Calu3 (cell line): ENCODE measurements around the gene COL4A2. TPM values are rescaled to one million over a fixed set of nuclear protein-coding genes. Genes with fewer than 3 reads are reported as not detected.

Experiments used
- BruUV-seq: library from RNA; stranded (reverse); fragments of 400-500 nt; replicated peaks from 2 replicates; lab custom pipeline; 2021; lab: Mats Ljungman, UMichigan
- CTCF ChIA-PET: fragments of 300-600 bp; sonication (Branson Sonifier 250); formaldehyde crosslinking; loops from one replicate; lab custom pipeline; 2022; ENCODE audit warnings: antibody characterized with exemption; lab: Charles Lee
- DNase-seq: peaks from one replicate; pipeline ENCODE4 v3.0.0; 2022
- H3K27ac Mint-ChIP-seq: one replicate; pipeline ENCODE4 v1.8.0; 2022; ENCODE audit warnings: mixed read lengths; ENCODE audit not compliant: unreplicated experiment
- H3K27me3 Mint-ChIP-seq: one replicate; pipeline ENCODE4 v1.8.0; 2022; ENCODE audit warnings: mixed read lengths; ENCODE audit not compliant: unreplicated experiment
- H3K36me3 Mint-ChIP-seq: one replicate; pipeline ENCODE4 v1.8.0; 2022; ENCODE audit warnings: mild to moderate bottlenecking, moderate library complexity, mixed read lengths; ENCODE audit not compliant: insufficient read depth, unreplicated experiment
- H3K4me1 Mint-ChIP-seq: one replicate; pipeline ENCODE4 v1.8.0; 2022; ENCODE audit warnings: mild to moderate bottlenecking, low read depth, mixed read lengths; ENCODE audit not compliant: unreplicated experiment
- H3K4me3 Mint-ChIP-seq: one replicate; pipeline ENCODE4 v1.8.0; 2022; ENCODE audit warnings: mild to moderate bottlenecking, low read depth, moderate library complexity, mixed read lengths; ENCODE audit not compliant: unreplicated experiment
- H3K9me3 Mint-ChIP-seq: one replicate; pipeline ENCODE4 v1.8.0; 2022; ENCODE audit warnings: low read depth, mixed read lengths; ENCODE audit not compliant: unreplicated experiment
- CTCF ChIP-seq: fragments of 200-600 bp; IDR thresholded peaks from one replicate; pipeline ENCODE4 v1.8.0; 2022; ENCODE audit warnings: antibody characterized with exemption; ENCODE audit not compliant: unreplicated experiment
- intact Hi-C: fragments of 100-400 bp; cut with micrococcal nuclease; formaldehyde crosslinking; loops from one replicate; pipeline ENCODE4 v1.10.0; 2022; ENCODE audit not compliant: unreplicated experiment
- total RNA-seq: library from RNA; stranded (reverse); gene quantifications from 2 replicates; pipeline ENCODE4 v1.2.3, GENCODE V29; 2022

COL4A2 gene
- total RNA-seq, 1 experiment from 2014 or later: 0.42 TPM

DNA sequence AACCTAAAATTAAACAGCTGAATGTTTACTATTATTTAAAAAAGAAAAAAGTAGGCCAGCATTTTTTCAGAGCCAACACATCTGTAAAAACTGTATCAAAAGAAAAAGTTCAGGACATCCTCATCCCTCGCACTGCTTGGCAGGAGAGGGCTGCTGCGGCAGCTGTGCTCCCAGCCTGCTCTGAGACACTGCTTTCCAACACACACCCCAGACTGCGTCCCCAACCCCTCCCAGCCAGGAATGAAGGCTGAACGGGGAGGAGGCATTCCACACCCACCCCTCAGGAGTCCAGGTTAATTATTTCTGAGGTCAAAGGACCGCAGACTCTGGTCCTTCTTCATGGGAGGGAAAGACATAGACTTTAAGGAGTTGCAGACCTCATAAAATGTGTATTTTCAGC is 43.2 kb upstream of the COL4A2 start:
- Mint-ChIP-seq H3K36me3 (no peaks in the 10 kb centered on the region), H3K4me3 (no peak overlapping the region), H3K9me3 (peaks cover 2% of the 10 kb centered on the region), H3K27ac (no peak overlapping the region), H3K27me3 (no peaks in the 10 kb centered on the region), H3K4me1 (peaks cover 8% of the 10 kb centered on the region)
- DNase-seq: no peak
- TF ChIP-seq CTCF: no peak
- intact Hi-C loops: no loop called here
- CTCF ChIA-PET: no interaction called here
- BruUV-seq: no TSS peak

DNA sequence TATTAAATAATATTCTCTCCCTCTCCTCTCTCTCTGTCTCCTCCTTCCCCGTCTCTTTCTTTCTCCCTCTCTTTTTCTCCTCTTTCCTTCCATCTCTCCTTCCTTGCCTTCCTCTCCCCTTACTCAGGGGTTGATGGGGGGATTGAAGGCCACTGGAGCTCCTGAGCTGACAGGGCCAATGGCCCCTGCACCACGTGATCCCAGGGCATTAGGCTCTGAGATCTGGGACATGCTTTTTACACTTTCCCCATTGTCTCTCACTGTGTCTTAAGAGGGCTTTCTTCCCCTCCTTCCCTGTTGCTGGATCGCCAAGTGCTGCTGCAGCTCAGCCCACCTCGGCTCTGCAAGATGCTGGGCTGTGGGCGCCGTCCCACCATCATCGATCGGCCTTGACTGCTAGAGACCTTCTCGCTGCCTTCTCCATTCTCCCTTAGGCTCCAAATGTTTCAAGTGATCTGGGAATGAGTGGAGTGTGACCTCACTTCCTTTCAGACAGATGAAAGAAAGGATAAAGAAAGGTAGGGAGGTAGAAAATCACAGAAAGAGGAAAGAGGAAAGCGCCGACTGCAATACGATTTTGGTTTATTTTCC is 42.3 kb upstream of the COL4A2 start:
- Mint-ChIP-seq H3K9me3 (peaks cover 2% of the 10 kb centered on the region), H3K27me3 (no peaks in the 10 kb centered on the region), H3K4me1 (peaks cover 8% of the 10 kb centered on the region), H3K4me3 (no peak overlapping the region), H3K27ac (no peak overlapping the region), H3K36me3 (no peaks in the 10 kb centered on the region)
- no peak for DNase-seq
- CTCF ChIA-PET: no interaction called here
- no peak for TF ChIP-seq CTCF
- intact Hi-C loops: no loop called here
- no TSS peak for BruUV-seq

DNA sequence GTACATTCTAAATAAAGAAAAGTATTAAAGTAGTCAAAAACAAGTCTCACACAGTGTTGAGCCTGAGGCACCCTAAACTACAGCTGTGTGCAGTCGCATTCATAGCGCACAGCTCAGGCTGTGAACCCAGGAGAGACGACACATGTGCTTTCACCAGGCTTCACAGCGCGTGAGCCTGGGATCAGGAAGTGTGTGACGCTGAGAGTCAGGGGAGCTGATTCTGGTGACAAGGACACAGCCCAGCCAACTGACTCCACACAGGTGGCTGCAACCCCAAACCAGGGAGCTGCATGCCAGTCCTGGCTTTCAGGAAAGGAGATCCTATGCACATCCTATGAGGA is 41.8 kb upstream of the COL4A2 start:
- Mint-ChIP-seq H3K4me3 (no peak overlapping the region), H3K9me3 (no peaks in the 10 kb centered on the region), H3K27me3 (no peaks in the 10 kb centered on the region), H3K36me3 (no peaks in the 10 kb centered on the region), H3K4me1 (peaks cover 8% of the 10 kb centered on the region), H3K27ac (no peak overlapping the region)
- CTCF ChIA-PET: no interaction called here
- intact Hi-C loops: no loop called here
- no peak for TF ChIP-seq CTCF
- no TSS peak for BruUV-seq
- DNase-seq: no peak

DNA sequence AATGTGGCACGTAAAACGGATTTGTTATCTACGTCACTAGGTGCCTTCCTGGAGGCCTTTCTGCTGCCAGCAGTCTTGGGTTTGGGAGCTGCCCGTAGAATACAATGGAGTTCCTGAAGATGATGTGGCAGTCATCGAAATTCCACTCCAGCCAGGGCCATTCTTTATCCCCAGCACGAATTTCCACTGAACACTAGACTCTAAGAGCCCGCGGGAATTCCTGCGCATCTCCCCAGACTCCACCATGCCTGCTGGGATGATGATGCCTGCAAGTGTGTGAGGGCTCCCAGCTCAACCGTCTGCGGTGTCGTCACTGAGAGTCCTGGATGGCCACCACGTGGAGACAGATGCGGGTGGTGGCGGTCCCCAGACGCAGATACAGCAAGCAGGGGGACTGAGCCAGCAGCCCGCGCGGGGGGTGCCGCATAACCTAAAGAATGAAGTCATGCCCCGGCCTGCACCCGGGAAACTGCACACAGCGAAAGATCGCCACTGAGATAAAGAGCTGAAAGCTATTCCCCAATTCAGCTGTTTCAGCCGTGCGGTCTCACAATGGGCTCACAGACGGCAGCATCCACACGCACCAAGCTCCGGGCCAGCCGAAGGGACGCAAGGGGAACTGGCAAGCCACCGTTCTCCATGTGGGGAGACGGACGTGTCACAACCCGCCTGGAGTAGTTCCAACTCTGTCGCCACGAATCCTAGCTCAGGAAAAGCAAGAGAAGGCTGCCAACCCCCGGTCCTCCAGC is 41.2 kb upstream of the COL4A2 start:
- intact Hi-C loops: no loop called here
- Mint-ChIP-seq H3K27ac (no peak overlapping the region), H3K4me3 (no peak overlapping the region), H3K9me3 (no peaks in the 10 kb centered on the region), H3K27me3 (no peaks in the 10 kb centered on the region), H3K36me3 (no peaks in the 10 kb centered on the region), H3K4me1 (peaks cover 8% of the 10 kb centered on the region)
- no peak for DNase-seq
- no peak for TF ChIP-seq CTCF
- CTCF ChIA-PET: no interaction called here
- no TSS peak for BruUV-seq
